ENCODE results near the gene PRKCE. TPM values are rescaled to one million over a fixed set of nuclear protein-coding genes. Genes with fewer than 3 reads are reported as not detected.

Gene PRKCE
- total RNA-seq, 1 donor from 2014 or later, result 4.6 TPM

GRCh38 chr2:45763797-45764196, 112.3 kb downstream of the PRKCE start:
- H3K4me1 ChIP-seq, result peaks cover 0 to 8% of the 10 kb centered on the region in 2 donors
- H3K4me3 ChIP-seq, result no peak overlapping the region
- no peak for DNase-seq (ENCODE audit: low spot score in 2 of 2)
- TF ChIP-seq CTCF (IDR thresholded peaks at IDR 0.05), result no peak
- H3K9me3 ChIP-seq, result no peaks in the 10 kb centered on the region
- no peaks in the 10 kb centered on the region for H3K36me3 ChIP-seq
- intact Hi-C loops (cut with DNase I), result no loop called here
- H3K27me3 ChIP-seq, result no peaks in the 10 kb centered on the region
- no peak overlapping the region for H3K27ac ChIP-seq

- H3K4me1 ChIP-seq, result peaks cover 0 to 8% of the 10 kb centered on the region in 2 donors
- no peak overlapping the region for H3K27ac ChIP-seq
- no peak for TF ChIP-seq CTCF (IDR thresholded peaks at IDR 0.05)
- no peak overlapping the region for H3K4me3 ChIP-seq
- H3K9me3 ChIP-seq, result no peaks in the 10 kb centered on the region
- DNase-seq (ENCODE audit: low spot score in 2 of 2), result no peak
- intact Hi-C loops (cut with DNase I), result no loop called here
- no peaks in the 10 kb centered on the region for H3K27me3 ChIP-seq
- no peaks in the 10 kb centered on the region for H3K36me3 ChIP-seq
These were observed 113.7 kb downstream of the PRKCE start for GRCh38 chr2:45765007-45765727.

GRCh38 chr2:45765728-45766254, 114.3 kb downstream of the PRKCE start:
- Histone ChIP-seq H3K27me3 (no peaks in the 10 kb centered on the region), H3K4me3 (no peak overlapping the region), H3K27ac (no peak overlapping the region), H3K9me3 (no peaks in the 10 kb centered on the region), H3K36me3 (no peaks in the 10 kb centered on the region), H3K4me1 (peaks cover 0 to 8% of the 10 kb centered on the region in 2 donors)
- DNase-seq (ENCODE audit: low spot score in 2 of 2), result no peak
- intact Hi-C loops (cut with DNase I), result no loop called here
- no peak for TF ChIP-seq CTCF (IDR thresholded peaks at IDR 0.05)

- no peaks in the 10 kb centered on the region for H3K27me3 ChIP-seq
- no peak for TF ChIP-seq CTCF (IDR thresholded peaks at IDR 0.05)
- no peak overlapping the region for H3K4me3 ChIP-seq
- no peaks in the 10 kb centered on the region for H3K9me3 ChIP-seq
- no peak for DNase-seq (ENCODE audit: low spot score in 2 of 2)
- H3K4me1 ChIP-seq, result peaks cover 0 to 13% of the 10 kb centered on the region in 2 donors
- intact Hi-C loops (cut with DNase I), result no loop called here
- no peaks in the 10 kb centered on the region for H3K36me3 ChIP-seq
- no peak overlapping the region for H3K27ac ChIP-seq
These were observed 116.7 kb downstream of the PRKCE start for GRCh38 chr2:45768208-45768607.

- H3K4me3 ChIP-seq, result no peak overlapping the region
- H3K4me1 ChIP-seq, result peaks cover 0 to 13% of the 10 kb centered on the region in 2 donors
- no peak overlapping the region for H3K27ac ChIP-seq
- H3K36me3 ChIP-seq, result no peaks in the 10 kb centered on the region
- no peak for DNase-seq (ENCODE audit: low spot score in 2 of 2)
- TF ChIP-seq CTCF (IDR thresholded peaks at IDR 0.05), result no peak
- intact Hi-C loops (cut with DNase I), result no loop called here
- no peaks in the 10 kb centered on the region for H3K9me3 ChIP-seq
- no peaks in the 10 kb centered on the region for H3K27me3 ChIP-seq
These were observed 117.6 kb downstream of the PRKCE start for GRCh38 chr2:45769056-45769455.

Measured in ascending aorta (tissue), 2 donors.